ENCODE measurements around the gene TMEM108.

- TF ChIP-seq PBX3 (CRISPR knock-in tag; IDR thresholded peaks at IDR 0.05) (no peak), ZNF221 (tag by site-specific recombination; IDR thresholded peaks at IDR 0.05; ENCODE audit: borderline replicate concordance) (no peak), ZNF654 (tag by site-specific recombination; IDR thresholded peaks at IDR 0.05; ENCODE audit: low read depth) (no peak), CTCF (tag by site-specific recombination; IDR thresholded peaks at IDR 0.05) (no peak), ZNF274 (IDR thresholded peaks at IDR 0.05; ENCODE audit: low read length) (no peak), ZNF274 (tag by site-specific recombination; IDR thresholded peaks at IDR 0.05; ENCODE audit: borderline replicate concordance) (no peak), ZNF837 (tag by site-specific recombination; IDR thresholded peaks at IDR 0.05) (no peak), MYNN (tag by site-specific recombination; IDR thresholded peaks at IDR 0.05; ENCODE audit: borderline replicate concordance) (no peak), ZNF362 (tag by site-specific recombination; IDR thresholded peaks at IDR 0.05) (no peak), ZNF610 (tag by site-specific recombination; IDR thresholded peaks at IDR 0.05; ENCODE audit: borderline replicate concordance) (no peak), ZNF302 (tag by site-specific recombination; IDR thresholded peaks at IDR 0.05; ENCODE audit: low read depth) (no peak), ZXDB (tag by site-specific recombination; IDR thresholded peaks at IDR 0.05) (no peak), ZNF776 (tag by site-specific recombination; IDR thresholded peaks at IDR 0.05; ENCODE audit: borderline replicate concordance) (no peak), ZSCAN4 (tag by site-specific recombination; IDR thresholded peaks at IDR 0.05) (no peak), ZNF704 (tag by site-specific recombination; IDR thresholded peaks at IDR 0.05) (no peak)
Observed at GRCh38 chr3:133367403-133367802, 329.2 kb downstream of the TMEM108 start.

Measured in HEK293 (cell line).